Naive thymus-derived CD4-positive, alpha-beta T cell (primary cell): Measurements from ENCODE around the gene LRRC45. TPM values are rescaled to one million over a fixed set of nuclear protein-coding genes. Genes with fewer than 3 reads are reported as not detected.

Experiments used
- ATAC-seq: fragments of 150-1000 bp; cut with Tn5 transposase; 2 replicates; pipeline ENCODE4 v1.10.0; 2021; ENCODE audit warnings: mild to moderate bottlenecking, moderate library complexity
- CTCF ChIA-PET: fragments of 350-600 bp; sonication (Branson Sonifier 250); formaldehyde crosslinking; loops from one replicate; lab custom pipeline; 2021; ENCODE audit warnings: antibody characterized with exemption; lab: Charles Lee
- POLR2A ChIA-PET: fragments of 350-600 bp; sonication (Branson Sonifier 250); formaldehyde crosslinking; loops from one replicate; lab custom pipeline; 2021; ENCODE audit warnings: antibody characterized with exemption, inconsistent platforms; lab: Charles Lee
- DNase-seq, 9 donors: peaks; one replicate each; pipeline versions ENCODE4 v3.0.0 to v3.0.0-alpha.2; 2020 to 2022; ENCODE audit warnings: mixed read lengths in 1 of 9
- H3K27ac ChIP-seq: one replicate; pipeline ENCODE4 v1.7.0; 2013; ENCODE audit warnings: mild to moderate bottlenecking, low read depth, low read length, moderate library complexity
- H3K27me3 ChIP-seq, 2 donors: one replicate each; pipeline ENCODE4 v1.7.0; 2013; ENCODE audit warnings: low read length in 2 of 2, mild to moderate bottlenecking in 2 of 2, moderate library complexity in 2 of 2; ENCODE audit not compliant: control insufficient read depth in 2 of 2, insufficient read depth in 2 of 2
- H3K36me3 ChIP-seq, 3 experiments: 1 replicate in 2 of 3; 2 replicates in 1 of 3; pipeline ENCODE4 v1.7.0; 2013; ENCODE audit warnings: low read length in 3 of 3, mild to moderate bottlenecking in 3 of 3, moderate library complexity in 1 of 3; ENCODE audit not compliant: insufficient read depth in 3 of 3, control insufficient read depth in 2 of 3
- H3K4me1 ChIP-seq, 2 donors: one replicate each; pipeline ENCODE4 v1.7.0; 2013; ENCODE audit warnings: low read length in 2 of 2, mild to moderate bottlenecking in 2 of 2, moderate library complexity in 1 of 2; ENCODE audit not compliant: control insufficient read depth in 2 of 2, insufficient read depth in 2 of 2
- H3K4me3 ChIP-seq: 2 replicates; pipeline ENCODE4 v1.7.0; 2013; ENCODE audit warnings: mild to moderate bottlenecking, low read length
- H3K9me3 ChIP-seq, 3 experiments: 1 replicate in 2 of 3; 2 replicates in 1 of 3; pipeline ENCODE4 v1.7.0; 2013; ENCODE audit warnings: low read length in 3 of 3; ENCODE audit not compliant: control insufficient read depth in 2 of 3
- H3K27ac Mint-ChIP-seq, 9 donors: one replicate each; pipeline ENCODE4 v1.8.0; 2020 to 2022; ENCODE audit warnings: mixed read lengths in 9 of 9, mild to moderate bottlenecking in 8 of 9, moderate library complexity in 5 of 9, inconsistent platforms in 2 of 9
- H3K27me3 Mint-ChIP-seq, 5 donors: one replicate each; pipeline ENCODE4 v1.8.0; 2021 to 2022; ENCODE audit warnings: mixed read lengths in 5 of 5, mild to moderate bottlenecking in 1 of 5
- H3K36me3 Mint-ChIP-seq, 5 donors: one replicate each; pipeline ENCODE4 v1.8.0; 2020 to 2022; ENCODE audit warnings: mixed read lengths in 5 of 5, mild to moderate bottlenecking in 3 of 5, inconsistent platforms in 1 of 5
- H3K4me1 Mint-ChIP-seq, 7 donors: one replicate each; pipeline ENCODE4 v1.8.0; 2020 to 2022; ENCODE audit warnings: mixed read lengths in 7 of 7, mild to moderate bottlenecking in 3 of 7, inconsistent platforms in 1 of 7
- H3K4me3 Mint-ChIP-seq, 10 donors: one replicate each; pipeline ENCODE4 v1.8.0; 2020 to 2022; ENCODE audit warnings: mild to moderate bottlenecking in 10 of 10, mixed read lengths in 10 of 10, moderate library complexity in 6 of 10, inconsistent platforms in 2 of 10
- H3K9me3 Mint-ChIP-seq, 11 donors: one replicate each; pipeline ENCODE4 v1.8.0; 2020 to 2022; ENCODE audit warnings: mixed read lengths in 11 of 11, mild to moderate bottlenecking in 4 of 11, inconsistent platforms in 1 of 11, moderate library complexity in 1 of 11
- intact Hi-C, 2 donors: fragments of 100-400 bp; cut with micrococcal nuclease; formaldehyde crosslinking; loops; one replicate each; pipeline ENCODE4 v1.15.1; 2023
- polyA plus RNA-seq, 2 donors: library from polyadenylated mRNA; unstranded; fragments of 300-500 nt; fragmentation: Illumina TruSeq; gene quantifications; one replicate each; pipeline ENCODE4 v1.2.3, GENCODE V29; 2021
- total RNA-seq, 6 experiments: library from RNA in 5 of 6; stranded (reverse) in 5 of 6; gene quantifications; 1 replicate in 5 of 6; 2 replicates in 1 of 6; pipeline ENCODE4 v1.2.3 and lab custom pipeline; 2021 to 2026

LRRC45 gene
- total and polyA plus RNA-seq, 7 experiments from 2014 or later, result 4.1 to 39.1 (median 12.0) TPM

GRCh38 chr17:82076785-82077591 is 53.9 kb downstream of the LRRC45 start:
- Mint-ChIP-seq H3K4me3 (no peak overlapping the region), H3K27ac (peak overlapping the region in 1 of 9 donors; percentile 56), H3K27me3 (peaks cover 0 to 7% (median 0%) of the 10 kb centered on the region in 5 donors), H3K9me3 (no peaks in the 10 kb centered on the region), H3K36me3 (peaks cover 0 to 8% (median 0%) of the 10 kb centered on the region in 5 donors), H3K4me1 (no peaks in the 10 kb centered on the region)
- ChIA-PET POLR2A (interaction anchor here (0.7 kb wide), 1 partner anchor 409 kb away, joined by 5 read pairs; no protein-coding TSS in a partner anchor), CTCF (interaction anchor here (0.6 to 1.0 kb wide), 2 partner anchors 39 to 366 kb away, joined by 4 to 6 read pairs; partner anchors contain the start of gene DCXR)
- no peak overlapping the region for H3K4me3 ChIP-seq
- DNase-seq (no peak), ATAC-seq (no peak)
- no peak overlapping the region for H3K27ac ChIP-seq
- no peaks in the 10 kb centered on the region for H3K4me1 ChIP-seq
- no peaks in the 10 kb centered on the region for H3K27me3 ChIP-seq
- intact Hi-C loops, result no loop called here
- no peaks in the 10 kb centered on the region for H3K9me3 ChIP-seq
- peaks cover 0 to 36% (median under 1%) of the 10 kb centered on the region in 3 experiments for H3K36me3 ChIP-seq

GRCh38 chr17:82077617-82078358 is 54.7 kb downstream of the LRRC45 start:
- no peak overlapping the region for H3K4me3 ChIP-seq
- Mint-ChIP-seq H3K36me3 (peaks cover 0 to 8% (median 0%) of the 10 kb centered on the region in 5 donors), H3K4me3 (no peak overlapping the region), H3K9me3 (no peaks in the 10 kb centered on the region), H3K27ac (no peak overlapping the region), H3K4me1 (no peaks in the 10 kb centered on the region), H3K27me3 (peaks cover 0 to 4% (median 0%) of the 10 kb centered on the region in 5 donors)
- no peak overlapping the region for H3K27ac ChIP-seq
- no peak for DNase-seq
- ChIA-PET CTCF (no interaction called here), POLR2A (no interaction called here)
- peaks cover 0 to 44% (median 4%) of the 10 kb centered on the region in 3 experiments for H3K36me3 ChIP-seq
- H3K9me3 ChIP-seq, result no peaks in the 10 kb centered on the region
- no peaks in the 10 kb centered on the region for H3K4me1 ChIP-seq
- intact Hi-C loops, result no loop called here
- ATAC-seq, result no peak
- H3K27me3 ChIP-seq, result no peaks in the 10 kb centered on the region

GRCh38 chr17:82078433-82078832 is 55.3 kb downstream of the LRRC45 start:
- Histone ChIP-seq H3K27ac (no peak overlapping the region), H3K4me3 (no peak overlapping the region), H3K36me3 (peaks cover 0 to 51% (median 4%) of the 10 kb centered on the region in 3 experiments), H3K9me3 (no peaks in the 10 kb centered on the region), H3K27me3 (no peaks in the 10 kb centered on the region), H3K4me1 (no peaks in the 10 kb centered on the region)
- CTCF ChIA-PET, result no interaction called here
- DNase-seq (no peak), ATAC-seq (no peak)
- intact Hi-C loops, result no loop called here
- H3K36me3 Mint-ChIP-seq, result peaks cover 0 to 12% (median 0%) of the 10 kb centered on the region in 5 donors
- H3K4me3 Mint-ChIP-seq, result no peak overlapping the region
- H3K9me3 Mint-ChIP-seq, result no peaks in the 10 kb centered on the region
- H3K4me1 Mint-ChIP-seq, result no peaks in the 10 kb centered on the region
- POLR2A ChIA-PET, result no interaction called here
- no peaks in the 10 kb centered on the region for H3K27me3 Mint-ChIP-seq
- no peak overlapping the region for H3K27ac Mint-ChIP-seq

- no peak overlapping the region for H3K27ac ChIP-seq
- CTCF ChIA-PET, result no interaction called here
- ATAC-seq (no peak), DNase-seq (no peak)
- Mint-ChIP-seq H3K36me3 (peaks cover 0 to 14% (median 0%) of the 10 kb centered on the region in 5 donors), H3K27ac (no peak overlapping the region), H3K4me3 (no peak overlapping the region), H3K4me1 (no peaks in the 10 kb centered on the region), H3K9me3 (no peaks in the 10 kb centered on the region), H3K27me3 (no peaks in the 10 kb centered on the region)
- H3K4me3 ChIP-seq, result no peak overlapping the region
- H3K27me3 ChIP-seq, result no peaks in the 10 kb centered on the region
- H3K9me3 ChIP-seq, result no peaks in the 10 kb centered on the region
- intact Hi-C loops, result no loop called here
- POLR2A ChIA-PET, result no interaction called here
- H3K36me3 ChIP-seq, result peaks cover 0 to 58% (median 4%) of the 10 kb centered on the region in 3 experiments
- no peaks in the 10 kb centered on the region for H3K4me1 ChIP-seq
Observed at GRCh38 chr17:82079001-82079677, 56.0 kb downstream of the LRRC45 start.

- DNase-seq, result no peak
- intact Hi-C loops, result no loop called here
Observed at GRCh38 chr17:82080048-82080788, 57.1 kb downstream of the LRRC45 start.

More at GRCh38 chr17:82080048-82080788, 57.1 kb downstream of the LRRC45 start:
- Histone ChIP-seq H3K36me3 (peaks cover 0 to 68% (median 4%) of the 10 kb centered on the region in 3 experiments), H3K4me3 (no peak overlapping the region), H3K27me3 (no peaks in the 10 kb centered on the region), H3K9me3 (no peaks in the 10 kb centered on the region), H3K4me1 (no peaks in the 10 kb centered on the region), H3K27ac (no peak overlapping the region)
- POLR2A ChIA-PET, result no interaction called here
- H3K9me3 Mint-ChIP-seq, result no peaks in the 10 kb centered on the region
- ATAC-seq, result no peak
- no peaks in the 10 kb centered on the region for H3K4me1 Mint-ChIP-seq
- CTCF ChIA-PET, result no interaction called here
- H3K36me3 Mint-ChIP-seq, result peaks cover 0 to 14% (median 0%) of the 10 kb centered on the region in 5 donors
- H3K27ac Mint-ChIP-seq, result no peak overlapping the region
- H3K27me3 Mint-ChIP-seq, result no peaks in the 10 kb centered on the region
- H3K4me3 Mint-ChIP-seq, result no peak overlapping the region
